DMS153 treated with DMSO at 0.1 percent for 48 hours (cell line): ENCODE data around the gene KMT2C.
A peak's percentile ranks its signal among the peaks of the same experiment; 100 is the strongest.
"Not testable (repeated sequence)": the region's sequence is repeated elsewhere in the genome, so short reads cannot be mapped to it uniquely, and the experiment has no call there.

Experiments
- DNase-seq: peaks from one replicate; lab custom pipeline; 2025; ENCODE audit not compliant: unreplicated experiment; lab: John Stamatoyannopoulos, UW

KMT2C gene

DNA sequence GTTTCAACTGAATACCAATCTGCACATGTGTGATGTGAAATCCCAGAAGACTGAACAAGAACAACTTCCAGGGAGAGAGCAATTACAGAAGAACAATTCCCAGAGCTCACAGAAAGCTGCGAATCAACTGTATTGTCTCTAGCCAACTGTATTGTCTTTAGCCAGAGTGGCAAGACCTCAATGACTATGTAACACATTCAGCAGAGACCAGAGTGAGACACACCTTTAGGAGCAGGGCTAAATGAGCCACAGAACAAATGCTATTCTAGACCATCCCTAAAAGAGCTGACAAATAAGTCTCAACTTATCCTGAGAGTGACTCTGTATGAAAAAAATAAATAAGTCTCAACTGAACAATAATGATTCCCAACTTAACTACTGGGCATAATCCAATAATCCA is 72.0 kb downstream of the KMT2C start:
- DNase-seq = no peak

DNA sequence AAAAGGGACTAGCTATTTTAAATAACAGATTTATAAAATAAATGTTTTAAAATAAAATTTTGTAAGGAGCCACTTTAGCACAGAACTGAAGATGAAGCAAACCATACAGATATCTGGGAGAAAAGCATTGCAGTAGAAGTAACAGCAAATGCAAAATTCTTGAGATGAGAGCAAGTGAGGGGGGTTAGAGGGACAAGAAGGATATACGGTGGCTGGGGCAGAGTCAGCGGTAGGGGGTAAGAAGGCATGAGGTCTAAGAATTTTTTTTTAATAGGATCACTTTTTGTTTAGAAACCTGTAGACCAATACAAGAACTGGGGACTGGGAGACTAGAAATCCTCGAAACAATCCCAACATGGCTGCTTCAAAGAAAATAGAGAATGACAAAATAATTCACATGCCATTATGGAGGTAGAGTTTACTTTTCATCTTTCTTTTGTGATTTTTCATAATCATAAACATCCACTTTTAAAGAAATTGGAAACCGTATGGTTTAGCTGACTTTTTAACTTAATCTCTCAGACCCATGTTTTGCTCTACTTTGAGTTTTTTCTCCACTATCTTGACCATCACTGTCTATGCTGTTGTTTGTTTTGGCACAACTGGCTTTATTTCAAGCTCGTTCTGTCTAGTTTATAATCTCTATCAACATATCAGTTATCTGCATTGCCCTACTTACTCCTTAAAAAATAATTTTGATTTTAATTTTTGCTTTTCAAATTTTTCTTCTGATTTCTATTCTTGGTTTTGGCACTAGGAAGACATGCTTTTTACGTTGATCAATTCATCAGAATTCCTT is 73.5 kb downstream of the KMT2C start:
- DNase-seq = no peak

DNA sequence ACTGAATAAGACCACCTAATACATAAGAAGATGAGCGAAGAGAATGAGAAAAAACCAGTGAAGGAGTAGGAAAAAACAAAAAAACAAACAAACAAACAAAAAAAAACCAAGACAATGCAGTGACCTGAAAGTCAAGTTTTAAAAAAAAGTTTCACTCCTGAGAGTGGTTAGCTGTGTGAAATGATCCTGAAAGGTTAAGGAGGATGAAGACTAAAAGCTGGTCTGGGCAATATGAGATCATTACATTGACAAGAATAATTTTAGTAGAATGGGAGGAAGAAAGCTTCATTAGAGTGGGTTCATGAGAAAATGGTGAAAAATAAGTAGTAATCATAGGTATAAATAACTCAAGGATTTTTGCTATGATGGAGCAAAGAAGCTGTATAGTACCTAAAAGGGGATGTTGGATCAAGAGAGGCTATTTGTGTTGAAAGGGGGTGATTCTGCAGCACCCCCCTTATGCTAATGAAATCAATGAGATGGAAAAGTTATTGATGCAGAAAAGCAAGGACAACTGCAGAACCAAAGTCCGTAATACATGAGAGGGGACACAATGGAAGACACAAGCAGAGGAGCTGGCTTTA is 80.2 kb downstream of the KMT2C start:
- no peak for DNase-seq

DNA sequence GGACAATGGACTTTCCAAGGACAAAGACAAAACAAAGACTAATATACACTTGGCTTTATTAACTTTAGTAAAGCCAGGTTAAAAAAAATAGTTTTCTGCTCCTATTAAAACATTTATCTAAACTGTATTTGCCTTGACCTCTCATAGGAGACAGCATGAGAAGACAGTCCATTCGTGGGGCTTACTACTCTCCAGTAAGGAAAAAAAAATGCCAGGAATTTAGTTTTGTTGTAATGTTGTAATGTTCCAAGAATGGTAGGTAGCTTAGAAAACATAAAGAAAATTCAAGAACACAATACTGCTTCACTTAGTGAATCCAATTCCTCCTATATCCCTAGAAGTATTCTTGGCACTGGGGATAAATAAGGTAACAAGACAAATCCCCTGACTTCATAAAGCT is 81.7 kb downstream of the KMT2C start:
- DNase-seq = no peak

DNA sequence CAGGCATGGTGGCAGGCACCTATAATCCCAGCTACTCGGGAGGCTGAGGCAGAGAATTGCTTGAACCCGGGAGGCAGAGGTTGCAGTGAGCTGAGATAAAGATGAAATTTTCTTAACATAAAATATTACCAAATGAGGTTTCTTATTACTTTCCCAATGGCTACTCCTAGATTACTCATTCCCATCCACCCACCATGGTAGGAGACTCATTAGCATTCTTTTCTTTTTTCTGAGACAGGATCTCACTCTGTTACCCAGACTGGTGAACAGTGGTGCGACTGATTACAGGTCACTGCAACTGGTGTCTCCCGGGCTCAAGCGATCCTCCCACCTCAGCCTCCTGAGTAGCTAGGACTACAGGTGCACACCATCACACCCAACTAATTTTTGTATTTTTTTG is 82.5 kb downstream of the KMT2C start:
- not testable (repeated sequence) for DNase-seq

DNA sequence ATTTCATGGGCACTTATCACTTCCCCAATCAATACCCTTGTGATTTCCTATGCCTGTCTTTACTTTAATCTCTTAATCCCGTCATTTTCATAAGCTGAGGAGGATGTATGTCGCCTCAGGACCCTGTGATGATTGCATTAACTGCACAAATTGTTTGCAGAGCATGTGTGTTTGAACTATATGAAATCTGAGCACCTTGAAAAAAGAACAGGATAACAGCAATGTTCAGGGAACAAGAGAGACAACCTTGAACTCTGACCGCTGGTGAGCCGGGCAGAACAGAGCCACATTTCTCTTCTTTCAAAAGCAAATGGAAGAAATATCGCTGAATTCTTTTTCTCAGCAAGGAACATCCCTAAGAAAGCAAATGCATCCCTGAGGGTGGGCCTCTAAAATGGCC is 84.1 kb downstream of the KMT2C start:
- not testable (repeated sequence) for DNase-seq

DNA sequence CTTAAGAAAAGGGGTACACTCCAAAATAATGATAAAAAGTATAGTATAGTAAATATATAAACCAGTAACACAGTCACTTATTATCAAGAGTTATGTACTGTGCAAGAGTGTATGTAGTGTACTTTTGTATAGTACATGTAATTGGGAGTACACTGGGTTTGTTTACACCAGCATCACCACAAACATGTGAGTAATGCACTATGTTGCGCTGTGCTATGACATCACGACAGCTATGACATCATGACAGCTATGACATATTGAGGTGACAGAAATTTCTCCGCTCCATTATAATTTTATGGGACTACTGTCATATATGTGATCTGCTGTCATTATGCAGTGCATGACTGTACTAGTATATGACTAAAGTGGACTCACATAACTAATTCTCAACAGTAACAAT is 84.6 kb downstream of the KMT2C start:
- DNase-seq = no peak

DNA sequence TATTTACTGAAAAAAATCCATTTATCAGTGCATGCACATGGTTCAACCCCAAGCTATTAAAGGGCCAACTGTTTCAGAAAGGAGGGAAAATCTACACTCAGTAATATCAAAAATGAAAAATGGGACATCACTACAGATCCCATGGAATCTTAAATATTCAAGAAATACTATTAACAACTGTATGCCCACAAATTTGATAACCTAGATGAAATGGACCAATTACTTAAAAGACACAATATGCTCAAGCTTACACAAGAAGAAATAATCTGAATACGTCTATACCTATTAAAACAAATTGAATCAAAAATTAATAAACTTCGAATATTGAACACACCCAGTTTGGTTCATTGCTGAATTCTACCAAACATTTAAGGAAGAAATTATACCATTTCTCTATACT is 87.9 kb downstream of the KMT2C start:
- DNase-seq = no peak

DNA sequence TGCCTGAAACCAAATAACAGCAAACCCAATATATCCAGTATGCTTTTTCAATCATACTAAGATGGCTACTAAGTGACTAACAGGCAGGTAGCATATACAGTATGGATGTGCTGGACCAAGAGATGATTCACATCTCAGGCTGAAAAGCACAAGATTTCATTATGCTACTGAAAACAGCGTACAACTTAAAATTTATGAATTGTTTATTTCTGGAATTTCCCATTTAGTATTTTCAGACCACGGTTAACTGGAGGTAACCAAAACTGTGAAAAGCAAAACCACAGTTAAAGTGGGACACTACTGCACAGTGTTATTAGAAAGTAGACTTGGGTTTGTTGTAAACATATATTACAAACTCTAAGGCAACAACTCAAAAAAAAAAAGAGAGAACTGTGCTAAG is 91.5 kb downstream of the KMT2C start:
- DNase-seq = no peak

DNA sequence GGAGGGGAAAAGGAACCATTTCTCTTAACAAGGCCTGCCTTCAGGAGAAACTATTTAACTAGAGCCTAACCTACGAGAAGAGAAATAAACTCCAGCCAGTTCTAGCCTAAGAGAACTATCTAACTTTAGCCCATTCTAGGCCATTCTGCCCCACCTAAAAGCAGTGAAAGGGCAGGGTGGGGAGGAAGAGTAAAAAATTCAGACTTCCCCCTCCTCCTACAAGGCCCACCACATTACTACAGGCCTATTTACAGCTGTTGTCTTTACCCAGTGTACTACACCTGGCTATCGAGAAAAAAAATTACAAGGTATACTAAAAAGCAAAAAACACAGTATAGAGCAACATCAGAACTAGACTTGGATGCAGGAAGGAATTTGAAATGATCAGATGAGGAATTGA is 93.0 kb downstream of the KMT2C start:
- no peak for DNase-seq

DNA sequence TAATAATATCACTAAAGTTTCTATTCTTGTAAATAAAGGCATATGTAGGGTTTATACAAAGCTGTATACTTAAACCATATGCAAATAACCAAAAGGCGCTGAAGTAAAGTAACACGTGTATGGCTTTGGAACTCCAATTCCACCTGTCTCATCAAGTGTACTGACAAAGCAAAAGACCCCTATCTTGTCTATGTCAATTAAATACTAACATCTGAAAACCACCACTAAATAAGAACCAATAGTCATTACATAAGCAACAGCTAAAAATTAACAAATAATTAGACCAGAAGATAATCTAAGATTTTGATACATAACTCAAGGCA is 93.9 kb downstream of the KMT2C start:
- DNase-seq = no peak

DNA sequence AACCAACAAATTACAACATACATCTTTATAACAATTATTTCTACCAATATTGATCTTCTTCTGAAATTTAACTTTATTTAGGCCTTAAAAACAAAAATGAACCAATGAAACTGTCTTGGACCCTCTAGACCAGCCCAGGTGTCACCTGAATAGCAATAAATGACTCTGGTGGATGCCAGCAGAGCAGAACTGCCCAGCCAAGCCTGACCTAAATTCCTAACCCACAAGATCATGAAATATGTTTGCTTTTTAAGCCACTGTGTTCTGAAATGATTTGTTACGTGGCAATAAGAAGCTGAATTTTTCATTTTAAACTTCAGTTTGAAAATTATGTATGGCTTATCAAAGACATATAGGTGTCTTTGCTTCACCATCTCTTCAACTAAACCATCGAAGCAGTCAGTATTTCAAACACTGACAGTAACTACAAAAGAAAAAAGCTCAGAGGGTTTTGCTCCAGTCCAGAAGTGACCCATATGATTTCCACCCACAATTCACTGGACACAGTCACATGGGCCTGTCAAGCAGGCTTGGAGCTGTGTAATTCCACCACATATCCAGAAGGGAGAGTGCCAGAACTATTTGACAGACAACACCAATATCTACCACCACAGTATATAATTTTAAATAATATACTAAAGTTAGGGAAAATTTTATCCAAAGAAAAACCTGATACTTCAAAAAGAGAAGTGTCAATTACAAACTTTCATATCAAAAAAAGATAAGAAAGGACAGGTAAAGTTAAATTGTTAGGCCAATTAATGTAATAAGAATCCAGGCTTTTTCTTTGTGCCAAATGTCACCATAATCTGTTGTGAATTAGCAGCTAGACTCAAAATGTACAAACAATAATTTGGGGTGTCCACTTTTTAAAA is 94.5 kb downstream of the KMT2C start:
- DNase-seq = peak; percentile 4

DNA sequence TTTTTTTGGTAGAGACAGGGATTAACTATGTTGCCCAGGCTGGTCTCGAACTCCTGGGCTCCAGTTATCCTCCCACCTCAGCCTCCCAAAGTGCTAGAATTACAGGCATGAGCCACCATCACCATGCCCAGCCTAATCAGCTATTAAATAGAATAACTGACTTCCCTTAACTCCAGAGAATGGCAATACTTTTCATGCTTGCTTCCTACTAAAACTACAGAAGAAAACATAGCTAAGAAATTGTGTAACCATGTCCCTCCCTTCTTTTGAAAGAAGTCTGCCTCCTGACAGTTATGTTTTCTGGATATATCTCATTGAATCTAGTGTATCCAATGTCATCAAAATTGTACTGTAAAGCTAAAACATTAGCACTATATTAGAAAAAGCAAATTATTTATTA is 95.6 kb downstream of the KMT2C start:
- DNase-seq = no peak

DNA sequence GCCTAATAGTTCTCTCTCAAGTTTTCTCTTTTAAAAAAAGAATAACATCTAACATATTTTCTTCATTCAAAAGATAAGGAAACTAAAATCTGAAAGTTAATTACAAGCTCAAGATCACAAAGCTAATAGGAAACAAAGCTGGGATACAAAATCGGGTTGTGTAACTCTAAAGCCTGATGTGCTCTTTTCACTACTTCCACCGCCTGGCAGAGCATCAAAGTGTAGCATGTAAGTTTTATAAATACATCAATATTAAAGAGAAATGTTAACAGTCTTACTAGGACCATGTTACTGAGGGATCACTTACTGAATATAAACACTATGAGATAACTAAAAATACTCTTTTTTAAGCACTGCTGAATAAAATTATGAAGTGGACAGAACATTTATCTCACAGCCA is 97.2 kb downstream of the KMT2C start:
- no peak for DNase-seq

DNA sequence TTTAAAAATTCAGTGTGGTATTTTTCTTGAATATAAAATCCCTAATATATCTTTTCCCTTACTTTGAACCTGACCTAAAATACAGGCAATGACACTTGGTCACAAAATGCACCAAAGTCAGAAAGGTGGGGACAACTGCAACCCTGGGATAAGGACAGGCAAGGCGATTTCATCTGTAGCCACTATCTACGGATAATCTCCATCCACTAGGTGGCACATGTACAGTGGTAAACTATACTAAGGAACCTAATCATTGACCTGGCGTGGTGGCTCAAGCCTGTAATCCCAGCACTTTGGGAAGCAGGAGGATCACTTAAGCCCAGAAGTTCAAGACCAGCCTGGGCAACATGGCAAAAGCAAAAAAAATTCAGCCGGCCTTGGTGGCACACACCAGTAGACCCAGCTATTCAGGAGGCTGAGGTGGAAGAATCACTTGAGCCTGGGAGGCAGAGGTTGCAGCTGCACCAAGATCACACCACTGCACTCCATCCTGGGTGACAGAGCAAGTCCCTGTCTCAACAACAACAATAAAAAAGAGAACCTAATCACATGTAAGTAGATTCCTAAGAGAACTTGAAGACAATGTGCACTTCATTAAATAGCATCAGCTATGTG is 98.9 kb downstream of the KMT2C start:
- peak; percentile 6 for DNase-seq

DNA sequence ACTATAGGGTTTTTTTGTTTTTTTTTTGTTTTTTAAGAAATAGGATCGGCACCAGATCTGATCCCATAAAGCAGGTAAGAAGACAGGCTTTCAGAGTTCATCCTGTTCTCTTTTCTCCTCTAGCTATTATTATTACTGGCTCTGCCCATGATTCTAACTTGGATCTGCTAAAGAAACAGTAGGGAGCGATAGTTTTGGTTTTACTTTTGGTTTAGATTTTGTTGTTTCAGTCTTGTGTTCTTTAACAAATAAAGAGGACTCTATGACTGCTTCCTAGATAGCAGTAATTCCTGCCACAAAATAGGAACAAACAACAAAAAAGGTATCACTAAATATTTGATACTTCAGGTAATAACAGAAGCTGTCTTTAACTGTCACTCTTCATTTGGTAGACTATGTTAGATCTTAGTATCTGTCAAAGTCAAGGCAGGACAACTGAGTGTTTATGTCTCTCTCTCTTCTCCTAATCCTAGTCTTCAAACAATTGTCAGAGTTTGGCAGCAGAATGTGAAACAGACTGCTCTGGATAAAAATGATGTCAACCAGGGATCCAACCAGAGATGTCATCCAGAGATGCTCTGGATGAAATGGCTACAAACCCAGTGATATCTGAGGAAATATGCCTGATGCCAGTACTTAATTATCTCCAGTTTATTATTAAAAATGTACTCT is 99.8 kb downstream of the KMT2C start:
- no peak for DNase-seq

DNA sequence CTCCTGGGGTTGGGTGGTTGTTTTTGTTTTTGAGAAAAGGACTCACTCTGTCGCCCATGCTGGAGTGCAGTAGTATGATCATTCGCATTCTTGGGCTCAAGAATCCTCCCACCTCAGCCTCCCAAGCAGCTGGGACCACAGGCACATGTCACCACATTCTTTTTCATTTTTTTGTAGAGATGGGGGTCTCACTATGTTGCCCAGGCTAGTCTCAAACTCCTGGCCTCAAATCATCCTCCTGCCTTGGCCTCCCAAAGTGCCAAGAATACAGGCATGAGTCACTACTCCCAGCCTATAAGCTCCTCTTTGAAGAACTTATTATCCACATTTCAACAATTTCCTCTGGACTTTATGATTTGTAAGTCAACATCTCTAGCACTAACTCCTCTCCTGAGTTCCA is 102.7 kb downstream of the KMT2C start:
- DNase-seq = no peak

DNA sequence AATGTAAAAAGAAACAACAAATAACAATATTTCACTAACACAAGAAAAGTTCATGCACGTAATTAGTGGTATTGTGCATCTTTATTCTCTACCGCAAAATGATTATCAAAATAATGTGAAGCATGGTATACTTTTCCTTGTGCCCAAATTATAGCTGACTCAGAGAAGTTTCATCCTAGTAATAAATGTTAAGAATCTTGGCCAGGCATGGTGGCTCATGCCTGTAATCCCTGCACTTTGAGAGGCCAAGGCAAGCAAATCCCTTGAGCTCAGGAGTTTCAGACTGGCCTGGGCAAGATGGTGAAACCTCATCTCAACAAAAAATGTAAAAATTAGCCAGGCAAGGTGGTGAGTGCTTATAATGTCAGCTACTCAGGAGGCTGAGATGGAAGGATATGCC is 105.0 kb downstream of the KMT2C start:
- no peak for DNase-seq

DNA sequence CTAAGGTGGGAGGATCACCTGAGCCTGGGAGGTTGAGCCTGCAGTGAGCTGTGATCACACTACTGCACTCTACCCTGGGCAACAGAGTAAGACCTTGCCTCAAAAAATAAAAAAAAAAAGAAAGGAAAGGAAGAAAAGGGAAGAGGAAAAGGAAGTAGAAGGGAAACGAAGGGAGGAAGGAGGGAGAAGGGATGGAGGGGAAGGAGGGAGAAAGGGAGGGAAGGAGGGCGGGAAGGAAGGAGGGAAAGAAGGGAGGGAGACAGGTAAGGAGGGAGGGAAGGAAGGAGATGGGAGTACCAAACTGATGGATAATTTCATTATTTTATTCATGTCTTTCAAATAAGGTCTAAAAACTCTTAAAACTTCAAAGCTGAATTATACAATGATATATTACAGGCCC is 106.3 kb downstream of the KMT2C start:
- no peak for DNase-seq

DNA sequence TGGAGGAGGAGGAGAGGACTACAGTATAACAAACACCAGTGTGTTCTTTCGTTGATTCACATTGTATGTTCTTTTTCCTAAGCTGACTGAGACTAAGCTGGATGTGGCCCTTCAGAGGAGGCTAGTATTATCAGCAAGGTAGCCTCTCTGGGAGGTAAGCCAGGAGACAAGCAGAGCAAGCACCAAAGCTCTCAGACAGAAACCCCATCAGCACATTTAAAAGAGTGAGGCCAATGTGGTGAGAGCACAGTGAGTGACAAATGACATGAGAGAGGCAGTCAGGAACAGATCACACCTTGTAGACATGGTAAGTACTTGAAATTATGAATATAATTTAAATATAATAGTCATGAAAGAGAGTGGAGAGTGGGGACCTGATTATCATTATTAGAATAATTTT is 107.6 kb downstream of the KMT2C start:
- no peak for DNase-seq

DNA sequence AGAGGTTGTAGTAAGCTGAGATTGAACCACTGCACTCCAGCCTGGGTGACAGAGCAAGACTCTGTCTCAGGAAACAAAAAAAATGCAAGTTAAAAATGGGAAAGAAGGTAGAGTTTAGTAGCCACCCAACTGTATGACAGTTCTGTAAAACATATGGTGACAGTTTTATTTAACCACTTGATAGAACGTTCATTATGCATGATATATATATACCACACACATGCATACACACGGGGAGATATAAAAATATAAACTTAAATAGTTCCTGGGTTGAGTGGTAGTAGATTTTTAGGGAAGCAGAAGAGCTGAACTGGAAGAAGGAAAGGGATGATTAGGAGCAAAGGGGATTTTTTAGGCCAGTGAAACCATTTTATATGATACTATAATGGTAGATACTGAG is 120.0 kb downstream of the KMT2C start:
- DNase-seq = no peak
